Activated CD8-positive, alpha-beta T cell treated with anti-CD3 and anti-CD28 coated beads for 36 hours (primary cell): ENCODE results near the gene SLC35F5. TPM values are rescaled to one million over a fixed set of nuclear protein-coding genes. Genes with fewer than 3 reads are reported as not detected.
A peak's percentile ranks its signal among the peaks of the same experiment; 100 is the strongest.
"Not testable (repeated sequence)": the region's sequence is repeated elsewhere in the genome, so short reads cannot be mapped to it uniquely, and the experiment has no call there.

Experiments
- ATAC-seq: fragments of 200-7000 bp; cut with Tn5 transposase; one replicate; pipeline ENCODE4 v1.10.0; 2021; ENCODE audit warnings: mild to moderate bottlenecking, moderate library complexity
- CTCF ChIA-PET: fragments of 350-600 bp; sonication (Branson Sonifier 250); formaldehyde crosslinking; loops from one replicate; lab custom pipeline; 2021; ENCODE audit warnings: antibody characterized with exemption; lab: Charles Lee
- POLR2A ChIA-PET: fragments of 350-600 bp; sonication (Branson Sonifier 250); formaldehyde crosslinking; loops from one replicate; lab custom pipeline; 2021; ENCODE audit warnings: antibody characterized with exemption; lab: Charles Lee
- DNase-seq: peaks from one replicate; pipeline ENCODE4 v3.0.0-alpha.2; 2020
- H3K27ac Mint-ChIP-seq: one replicate; pipeline ENCODE4 v1.8.0; 2021; ENCODE audit warnings: mild to moderate bottlenecking, mixed read lengths
- H3K27me3 Mint-ChIP-seq: one replicate; pipeline ENCODE4 v1.8.0; 2021; ENCODE audit warnings: mixed read lengths
- H3K36me3 Mint-ChIP-seq: one replicate; pipeline ENCODE4 v1.8.0; 2021; ENCODE audit warnings: low read depth, mixed read lengths
- H3K4me1 Mint-ChIP-seq: one replicate; pipeline ENCODE4 v1.8.0; 2021; ENCODE audit warnings: low read depth, mixed read lengths
- H3K4me3 Mint-ChIP-seq: one replicate; pipeline ENCODE4 v1.8.0; 2021; ENCODE audit warnings: mild to moderate bottlenecking, moderate library complexity, mixed read lengths
- H3K9me3 Mint-ChIP-seq: one replicate; pipeline ENCODE4 v1.8.0; 2021; ENCODE audit warnings: mixed read lengths
- intact Hi-C: fragments of 100-400 bp; cut with micrococcal nuclease; formaldehyde crosslinking; loops from one replicate; pipeline ENCODE4 v1.10.0; 2022
- total RNA-seq, 2 experiments: library from RNA; stranded (reverse); gene quantifications; one replicate each; pipeline ENCODE4 v1.2.3, GENCODE V29; 2021
- TF ChIP-seq, protein P1 (sequence below): fragments of 200-600 bp; IDR thresholded peaks from one replicate; pipeline ENCODE4 v1.8.0; 2022; ENCODE audit warnings: antibody characterized with exemption, mild to moderate bottlenecking

The SLC35F5 gene
- total RNA-seq, 2 experiments from 2014 or later, result 17.9 to 18.9 TPM

DNA sequence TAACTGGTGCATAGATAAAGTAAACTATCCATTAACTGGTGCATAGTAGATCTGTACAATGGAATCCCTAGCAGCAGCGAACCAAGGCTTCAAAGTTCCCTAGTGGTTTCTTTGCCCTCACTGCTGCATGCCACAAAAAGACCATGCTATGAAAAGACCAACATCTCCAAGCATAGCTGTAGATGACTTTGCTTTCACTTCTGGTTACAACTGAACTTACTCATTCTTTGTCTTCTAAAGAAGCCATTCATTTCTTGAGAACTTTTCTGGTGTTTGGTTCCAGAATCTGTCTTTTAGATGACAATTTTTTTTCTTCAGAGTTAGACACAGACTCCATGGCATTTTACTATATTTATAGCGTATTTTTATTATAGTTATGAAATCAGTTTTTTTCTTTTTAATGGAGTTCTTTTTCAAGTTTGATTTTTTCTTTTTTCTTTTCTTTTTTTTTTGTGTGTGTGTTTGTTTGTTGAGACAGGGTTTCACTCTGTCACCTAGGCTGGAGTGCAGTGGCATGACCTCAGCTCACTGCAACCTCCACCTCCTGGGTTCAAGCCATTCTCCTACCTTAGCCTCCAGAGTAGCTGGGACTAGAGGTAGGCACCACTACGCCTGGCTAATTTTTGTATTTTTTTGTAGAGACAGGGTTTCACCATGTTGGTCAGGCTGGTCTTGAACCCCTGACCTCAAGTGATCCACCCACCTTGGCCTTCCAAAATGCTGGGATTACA, 63.6 kb downstream of the SLC35F5 start:
- ATAC-seq, result peak; percentile 80
- intact Hi-C loops, result loop anchor here (5.0 to 10.0 kb wide), 2 partner anchors 91 to 202 kb away; partner anchors contain the start of gene ACTR3
- Mint-ChIP-seq H3K9me3 (peaks cover 2% of the 10 kb centered on the region), H3K27me3 (no peaks in the 10 kb centered on the region), H3K27ac (peak overlapping the region; percentile 93), H3K36me3 (no peaks in the 10 kb centered on the region), H3K4me3 (peak overlapping the region; percentile 57), H3K4me1 (peaks cover 46% of the 10 kb centered on the region)
- CTCF ChIA-PET, result interaction anchor here (1.0 to 3.2 kb wide), 5 partner anchors 7 to 89 kb away, joined by 3 to 14 read pairs (median 5); no protein-coding TSS in a partner anchor
- POLR2A ChIA-PET, result interaction anchor here (1.0 kb wide), 2 partner anchors 19 to 63 kb away, joined by 3 read pairs; partner anchors contain the start of gene SLC35F5
- TF ChIP-seq, protein P1, sequence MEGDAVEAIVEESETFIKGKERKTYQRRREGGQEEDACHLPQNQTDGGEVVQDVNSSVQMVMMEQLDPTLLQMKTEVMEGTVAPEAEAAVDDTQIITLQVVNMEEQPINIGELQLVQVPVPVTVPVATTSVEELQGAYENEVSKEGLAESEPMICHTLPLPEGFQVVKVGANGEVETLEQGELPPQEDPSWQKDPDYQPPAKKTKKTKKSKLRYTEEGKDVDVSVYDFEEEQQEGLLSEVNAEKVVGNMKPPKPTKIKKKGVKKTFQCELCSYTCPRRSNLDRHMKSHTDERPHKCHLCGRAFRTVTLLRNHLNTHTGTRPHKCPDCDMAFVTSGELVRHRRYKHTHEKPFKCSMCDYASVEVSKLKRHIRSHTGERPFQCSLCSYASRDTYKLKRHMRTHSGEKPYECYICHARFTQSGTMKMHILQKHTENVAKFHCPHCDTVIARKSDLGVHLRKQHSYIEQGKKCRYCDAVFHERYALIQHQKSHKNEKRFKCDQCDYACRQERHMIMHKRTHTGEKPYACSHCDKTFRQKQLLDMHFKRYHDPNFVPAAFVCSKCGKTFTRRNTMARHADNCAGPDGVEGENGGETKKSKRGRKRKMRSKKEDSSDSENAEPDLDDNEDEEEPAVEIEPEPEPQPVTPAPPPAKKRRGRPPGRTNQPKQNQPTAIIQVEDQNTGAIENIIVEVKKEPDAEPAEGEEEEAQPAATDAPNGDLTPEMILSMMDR, result no peak
- peak; percentile 67 for DNase-seq

DNA sequence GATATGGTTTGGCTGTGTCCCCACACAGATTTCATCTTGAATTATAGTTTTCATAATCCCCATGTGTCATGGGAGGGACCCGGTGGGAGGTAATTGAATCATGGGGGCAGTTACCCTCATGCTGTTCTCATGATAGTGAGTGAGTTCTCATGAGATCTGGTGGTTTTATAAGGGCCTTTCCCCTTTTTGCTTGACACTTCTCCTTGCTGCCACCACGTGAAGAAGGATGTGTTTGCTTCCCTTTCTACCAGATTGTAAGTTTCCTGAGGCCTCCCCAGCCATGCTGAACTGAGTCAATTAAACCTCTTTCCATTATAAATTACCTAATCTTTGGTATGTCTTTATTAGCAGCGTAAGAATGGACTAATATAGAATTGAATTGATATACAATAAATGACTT, 65.6 kb downstream of the SLC35F5 start:
- ATAC-seq, H3K36me3 Mint-ChIP-seq, H3K27ac Mint-ChIP-seq, H3K27me3 Mint-ChIP-seq, POLR2A ChIA-PET, H3K4me3 Mint-ChIP-seq, H3K9me3 Mint-ChIP-seq: not testable (repeated sequence)
- intact Hi-C loops, result loop anchor here (5.0 to 10.0 kb wide), 2 partner anchors 89 to 204 kb away; partner anchors contain the start of gene ACTR3
- DNase-seq, result peak; percentile 45
- CTCF ChIA-PET, result interaction anchor here (1.4 to 3.2 kb wide), 3 partner anchors 16 to 87 kb away, joined by 3 to 14 read pairs (median 5); no protein-coding TSS in a partner anchor
- H3K4me1 Mint-ChIP-seq, result peaks cover 38% of the 10 kb centered on the region

DNA sequence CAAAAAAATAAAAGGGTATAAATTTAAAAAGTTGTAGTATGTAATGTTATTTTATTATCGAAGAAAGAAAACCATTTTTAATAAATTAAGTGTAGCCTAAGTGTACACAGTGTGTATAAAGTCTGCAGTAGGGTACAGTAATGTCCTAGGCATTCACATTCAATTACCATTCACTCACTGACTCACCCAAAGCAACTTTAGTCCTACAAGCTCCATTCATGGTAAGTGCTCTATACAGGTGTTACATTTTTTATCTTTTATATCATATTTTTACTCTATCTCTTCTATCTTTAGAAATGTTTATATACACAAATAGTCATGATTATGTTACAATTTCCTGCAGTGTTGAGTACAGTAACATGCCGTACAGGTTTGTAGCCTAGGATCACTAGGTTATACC, 69.9 kb downstream of the SLC35F5 start:
- Mint-ChIP-seq H3K4me1 (peaks cover 9% of the 10 kb centered on the region), H3K27me3 (no peaks in the 10 kb centered on the region), H3K4me3 (no peak overlapping the region), H3K27ac (no peak overlapping the region), H3K36me3 (no peaks in the 10 kb centered on the region), H3K9me3 (peaks cover 2% of the 10 kb centered on the region)
- ChIA-PET CTCF (no interaction called here), POLR2A (no interaction called here)
- TF ChIP-seq, protein P1, result no peak
- DNase-seq (no peak), ATAC-seq (no peak)
- intact Hi-C loops, result no loop called here

DNA sequence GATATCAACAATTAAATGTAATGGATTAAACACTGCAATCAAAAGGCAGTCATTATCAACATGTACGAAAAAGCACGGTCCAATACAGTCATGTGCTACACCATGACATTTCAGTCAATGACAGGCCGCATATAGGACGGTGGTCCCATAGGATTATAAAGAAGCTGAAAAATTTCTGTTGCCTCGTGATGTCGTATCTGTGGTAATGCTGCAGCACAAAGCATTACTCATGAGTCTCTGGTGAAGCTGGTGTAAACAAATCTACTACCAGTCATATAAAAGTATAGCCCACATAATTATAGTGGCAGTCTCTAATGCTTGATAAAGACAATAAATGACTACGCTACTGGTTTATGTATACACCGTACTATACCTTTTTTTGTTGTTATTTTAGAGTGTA, 71.0 kb downstream of the SLC35F5 start:
- ChIA-PET POLR2A (interaction anchor here (0.7 kb wide), 1 partner anchor 9 kb away, joined by 3 read pairs; no protein-coding TSS in a partner anchor), CTCF (interaction anchor here (2.0 kb wide), 1 partner anchor 15 kb away, joined by 8 read pairs; no protein-coding TSS in a partner anchor)

DNA sequence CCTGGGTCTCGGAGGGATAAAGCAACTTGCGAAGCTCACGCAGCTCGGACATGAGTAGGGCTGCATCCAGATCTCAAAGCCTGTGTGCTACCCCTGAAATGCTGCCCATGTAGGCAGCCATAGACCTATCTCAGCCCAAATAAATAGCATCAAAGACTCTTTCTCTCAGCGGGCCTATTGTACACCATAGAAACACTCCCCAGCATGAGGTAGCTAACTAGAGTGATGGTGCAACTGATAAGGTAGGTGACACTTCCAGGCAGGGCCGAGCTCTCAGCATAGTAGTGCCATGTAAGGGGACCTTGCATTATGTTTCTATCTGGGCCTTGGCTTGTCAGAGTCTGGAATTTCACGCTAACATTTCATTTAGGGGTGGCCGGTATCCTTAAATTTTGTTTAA, 77.0 kb downstream of the SLC35F5 start:
- TF ChIP-seq, protein P1, result no peak
- Mint-ChIP-seq H3K4me1 (no peaks in the 10 kb centered on the region), H3K4me3 (no peak overlapping the region), H3K36me3 (no peaks in the 10 kb centered on the region), H3K27me3 (no peaks in the 10 kb centered on the region), H3K9me3 (no peaks in the 10 kb centered on the region), H3K27ac (no peak overlapping the region)
- DNase-seq (no peak), ATAC-seq (no peak)
- intact Hi-C loops, result no loop called here
- ChIA-PET POLR2A (no interaction called here), CTCF (interaction anchor here (1.4 kb wide), 1 partner anchor 21 kb away, joined by 3 read pairs; no protein-coding TSS in a partner anchor)

More for the DNA sequence above, 71.0 kb downstream of the SLC35F5 start:
- DNase-seq, result no peak
- TF ChIP-seq, protein P1, result no peak
- H3K4me1 Mint-ChIP-seq, result peaks cover under 1% of the 10 kb centered on the region
- H3K27me3 Mint-ChIP-seq, result no peaks in the 10 kb centered on the region
- intact Hi-C loops, result no loop called here
- ATAC-seq, result no peak
- no peak overlapping the region for H3K27ac Mint-ChIP-seq
- no peaks in the 10 kb centered on the region for H3K36me3 Mint-ChIP-seq
- H3K4me3 Mint-ChIP-seq, result no peak overlapping the region
- H3K9me3 Mint-ChIP-seq, result no peaks in the 10 kb centered on the region
